Measurements from ENCODE around the gene SLC7A6. TPM values are rescaled to one million over a fixed set of nuclear protein-coding genes. Genes with fewer than 3 reads are reported as not detected.

SLC7A6 gene
- total and polyA plus RNA-seq, 2 of the 8 experiments (the other 6 are each of a cell fraction or from before 2014, with no cell fraction given) = 28.0 to 37.8 TPM

GRCh38 chr16:68236137-68236825, 28.0 kb upstream of the SLC7A6 start:
- 1% methylated on average over 32 of the region's 45 CpGs; no CpG with 5 or more reads in 1 of the 2 experiments for WGBS, 2 experiments (ENCODE audit: extremely low coverage in 1 of 2, insufficient coverage in 1 of 2, insufficient read length in 1 of 2, insufficient replicate concordance in 2 of 2, low coverage in 1 of 2, low lambda C conversion rate in 2 of 2, missing lambda C conversion rate in 1 of 2)
- ChIA-PET POLR2A (ENCODE audit: partially characterized antibody) (interaction anchor here (0.6 to 5.9 kb wide), 27 partner anchors 8 to 365 kb away, joined by 3 to 61 read pairs (median 3); partner anchors contain the start of genes NFATC3, PLA2G15, PRMT7 and PSMB10), CTCF (ENCODE audit: partially characterized antibody) (interaction anchor here (0.7 to 4.0 kb wide), 5 partner anchors 9 to 142 kb away, joined by 3 to 23 read pairs (median 10); partner anchors contain the start of gene SLC7A6)
- Histone ChIP-seq H2AFZ (ENCODE audit: low read length) (peak overlapping the region; percentile 5; the same call in 1 of the 2 replicates), H4K91ac (replicated peaks; ENCODE audit: insufficient read length, low read length) (peak overlapping the region; percentile 45), H3K4ac (replicated peaks; ENCODE audit: insufficient read length, low read depth, low read length) (peak overlapping the region; percentile 87), H3K9me3 (ENCODE audit: insufficient read depth in 2 of 2, low read depth in 1 of 2, low read length in 1 of 2) (no peaks in the 10 kb centered on the region), H3K18ac (ENCODE audit: extremely low read depth, low read length) (peak overlapping the region; percentile 76), H3K4me3 (ENCODE audit: extremely low read depth in 1 of 4, insufficient read depth in 2 of 4, low read depth in 3 of 4, low read length in 4 of 4) (peak overlapping the region; percentile 59 to 85 (median 82)), H3K27me3 (replicated peaks in 1 of 4; ENCODE audit: control insufficient read depth in 3 of 4, extremely low read depth in 1 of 4, insufficient read depth in 3 of 4, low read length in 3 of 4) (no peaks in the 10 kb centered on the region), H2BK15ac (ENCODE audit: low read length) (peak overlapping the region; percentile 97; the same call in 1 of the 2 replicates), H3K36me3 (ENCODE audit: control insufficient read depth in 2 of 4, insufficient read depth in 4 of 4, low read length in 3 of 4) (peaks cover 2 to 14% (median 11%) of the 10 kb centered on the region in 4 experiments; a peak in 7 of 8 replicates), H2BK20ac (ENCODE audit: low read length) (peak overlapping the region; percentile 66; the same call in 1 of the 2 replicates), H4K20me1 (replicated peaks in 1 of 2; ENCODE audit: control insufficient read depth in 1 of 2, insufficient read depth in 2 of 2, low read length in 2 of 2) (peaks cover 18 to 22% of the 10 kb centered on the region in 2 experiments), H3K56ac (replicated peaks; ENCODE audit: insufficient read length, low read depth, low read length) (peak overlapping the region; percentile 91), H3K27ac (ENCODE audit: low read depth, low read length) (peak overlapping the region; percentile 84), H4K5ac (ENCODE audit: insufficient read length, low read depth, low read length) (peak overlapping the region; percentile 84), H3K4me2 (ENCODE audit: insufficient read depth in 1 of 2, low read depth in 2 of 2, low read length in 2 of 2) (peak overlapping the region; percentile 99), H2BK120ac (replicated peaks; ENCODE audit: low read depth, low read length) (peak overlapping the region; percentile 96), H2BK12ac (ENCODE audit: low read depth, low read length) (peak overlapping the region; percentile 23), H3K14ac (ENCODE audit: insufficient read length) (no peak overlapping the region), H2AK5ac (ENCODE audit: low read depth, low read length) (0 out of 2 replicates have a peak overlapping the region, but pooled peaks have one; percentile 14), H3K79me2 (ENCODE audit: control insufficient read depth in 1 of 2, insufficient read depth in 2 of 2, low read length in 2 of 2) (peaks cover 5 to 19% of the 10 kb centered on the region in 2 experiments), H3K23me2 (ENCODE audit: low read depth, low read length) (peaks cover 22% of the 10 kb centered on the region), H3K79me1 (ENCODE audit: low read depth, low read length) (peaks cover 5% of the 10 kb centered on the region; the same call in 1 of the 2 replicates), H2BK5ac (ENCODE audit: low read depth, low read length) (peak overlapping the region; percentile 93), H3K23ac (ENCODE audit: insufficient read length) (no peak overlapping the region), H3K4me1 (replicated peaks in 1 of 4; ENCODE audit: control insufficient read depth in 3 of 4, insufficient read depth in 4 of 4, low read length in 3 of 4) (peaks cover 0 to 28% (median 20%) of the 10 kb centered on the region in 4 experiments; a peak in 5 of 7 replicates), H3K9ac (replicated peaks in 1 of 4; ENCODE audit: extremely low read depth in 1 of 4, low read depth in 3 of 4, low read length in 3 of 4) (peak overlapping the region in 3 of 4 experiments; percentile 77 to 90 (median 77); a peak in 6 of 7 replicates), H4K8ac (ENCODE audit: extremely low read depth, insufficient read depth, low read length) (peak overlapping the region; percentile 79)
- peak; percentile 73 to 89 for DNase-seq (ENCODE audit: low read depth in 1 of 2, low spot score in 2 of 2)
- no peak for FAIRE-seq
- no peak; a peak in 2 of 4 replicates for TF ChIP-seq SIN3A (conservative IDR thresholded peaks at IDR 0.05 in 1 of 2, IDR thresholded peaks at IDR 0.05 in 1 of 2; ENCODE audit: low read depth in 1 of 2, low read length in 2 of 2)
- no peak for TF ChIP-seq FOSL1 (IDR thresholded peaks at IDR 0.05; ENCODE audit: insufficient read depth, low read depth, low read length)
- no peak for TF ChIP-seq CHD2 (IDR thresholded peaks at IDR 0.05; ENCODE audit: low read length)
- TF ChIP-seq ATF3 (IDR thresholded peaks at IDR 0.05; ENCODE audit: insufficient read depth, low read depth, low read length) = peak; percentile 71; the same call in 1 of the 2 replicates
- 0 out of 2 replicates have a peak, but pooled peaks have one; percentile 31 for TF ChIP-seq PHF8 (conservative IDR thresholded peaks at IDR 0.05; ENCODE audit: low read depth, low read length)
- TF ChIP-seq BRCA1 (IDR thresholded peaks at IDR 0.05; ENCODE audit: low read depth, low read length) = no peak
- no peak for TF ChIP-seq RAD21 (IDR thresholded peaks at IDR 0.05 in 1 of 2, conservative IDR thresholded peaks at IDR 0.05 in 1 of 2; ENCODE audit: low read depth in 2 of 2, low read length in 2 of 2)
- TF ChIP-seq BACH1 (IDR thresholded peaks at IDR 0.05; ENCODE audit: low read length) = 0 out of 2 replicates have a peak, but pooled peaks have one; percentile 45
- TF ChIP-seq TEAD4 (IDR thresholded peaks at IDR 0.05; ENCODE audit: low read depth, low read length) = no peak
